GM18499 (cell line): ENCODE data around the gene ZNF793.
A peak's percentile ranks its signal among the peaks of the same experiment; 100 is the strongest.

Experiments used
- ATAC-seq: cut with Tn5 transposase; IDR thresholded peaks from one replicate; pipeline ENCODE4 v1.9.1; 2021; ENCODE audit warnings: moderate number of reproducible peaks; ENCODE audit not compliant: insufficient read depth, unreplicated experiment

Gene ZNF793

DNA sequence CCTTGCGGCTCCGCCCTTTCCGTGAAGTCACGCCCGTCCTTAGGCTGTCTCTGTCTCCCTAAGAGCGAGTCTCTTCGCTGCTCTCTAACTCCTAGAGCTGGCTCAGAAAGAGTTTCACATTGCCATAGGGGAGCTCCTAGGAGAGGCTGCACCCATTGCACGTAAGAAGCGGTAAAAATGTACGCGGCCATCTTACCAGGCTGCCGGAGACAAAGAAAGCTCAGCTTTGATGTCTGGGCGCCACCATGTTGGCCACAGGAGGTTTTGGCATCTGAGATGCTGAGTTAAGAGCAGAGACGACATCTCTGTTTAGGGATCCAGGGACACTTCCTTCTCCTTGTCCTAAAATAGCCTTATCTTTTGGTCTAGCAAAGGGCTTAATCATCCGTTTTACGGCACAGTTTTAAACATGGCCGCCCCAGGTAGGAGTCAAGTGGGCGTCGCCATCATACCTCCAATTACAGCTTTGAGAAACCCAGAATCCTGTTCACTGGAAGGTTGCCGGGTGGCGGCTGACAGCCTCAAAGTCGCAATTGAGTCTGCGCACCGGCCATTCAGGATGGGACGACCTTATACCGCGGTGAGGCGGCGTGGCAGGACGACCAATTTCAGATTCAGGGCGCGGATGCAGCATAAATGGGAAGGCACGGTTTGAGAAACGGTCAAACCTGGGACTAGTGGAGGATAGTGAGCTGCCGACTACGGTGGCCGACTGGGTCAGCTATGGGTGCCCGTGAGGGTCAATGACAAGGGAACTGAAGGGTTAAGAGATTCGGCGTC is at the start of gene ZNF793:
TSS of gene ZNF793 (plus strand) at position 553 of the 780 bp plus-strand sequence. CDS start 16,501 bp downstream, outside the sequence.
- no peak for ATAC-seq

DNA sequence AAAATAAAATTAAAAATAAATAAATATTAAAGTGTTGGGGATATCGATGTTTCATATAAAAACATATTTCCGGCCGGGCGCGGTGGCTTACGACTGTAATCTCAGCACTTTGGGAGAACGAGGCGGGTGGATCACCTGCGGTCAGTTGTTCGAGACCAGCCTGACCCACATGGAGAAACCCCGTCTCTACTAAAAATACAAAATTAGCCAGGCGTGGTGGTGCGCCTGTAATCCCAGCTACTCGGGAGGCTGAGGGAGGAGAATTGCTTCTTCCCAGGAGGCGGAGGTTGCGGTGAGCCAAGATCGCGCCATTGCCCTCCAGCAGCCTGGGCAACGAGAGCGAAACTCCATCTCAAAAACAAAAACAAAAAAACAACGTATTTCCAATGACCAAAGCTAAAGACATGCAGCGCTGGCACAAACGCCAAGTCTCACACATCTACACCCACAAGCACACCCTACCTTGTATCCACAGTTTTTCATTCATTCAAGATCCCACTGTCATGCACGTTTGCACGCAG is 40.4 kb upstream of the ZNF793 start:
- ATAC-seq = no peak

DNA sequence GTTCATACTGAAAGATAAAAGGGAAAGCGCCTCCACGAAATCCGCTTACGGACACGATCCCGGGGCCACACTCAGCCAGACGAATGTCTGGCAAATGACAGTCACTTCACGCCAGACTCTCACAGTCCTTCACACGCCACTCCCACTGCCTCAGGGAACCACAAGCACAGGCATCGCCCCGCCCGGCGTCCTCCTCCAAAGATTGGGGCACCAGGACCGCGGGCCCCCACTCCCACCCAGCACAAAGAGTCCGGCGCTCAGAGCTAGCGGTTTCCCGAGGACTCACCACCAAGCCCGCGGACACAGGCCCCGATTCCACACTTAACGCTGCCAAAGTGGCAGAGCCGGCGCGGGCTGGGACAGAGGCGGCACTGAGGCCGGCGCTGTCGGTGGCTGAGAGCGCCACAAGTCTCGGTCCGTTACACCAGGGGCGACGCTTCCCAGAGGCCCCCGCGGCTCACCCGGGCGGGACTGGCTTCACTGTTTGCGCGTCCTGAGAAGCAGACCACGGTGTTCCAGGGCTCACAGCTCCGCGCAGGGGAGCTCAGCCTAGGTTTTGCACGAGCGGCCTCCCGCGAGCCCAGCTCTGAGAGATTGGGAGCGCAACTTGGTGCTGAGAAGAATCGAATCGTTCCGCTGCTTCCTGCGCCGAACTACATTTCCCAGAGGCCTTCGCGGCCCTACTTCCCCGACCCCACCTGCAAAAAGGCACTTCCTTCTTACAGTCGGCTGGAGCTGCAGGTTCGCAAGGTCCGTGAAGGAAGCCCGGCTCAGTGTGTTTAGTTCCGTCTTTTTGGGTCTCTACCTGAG is 39.7 kb upstream of the ZNF793 start, which contains the start of gene ZNF569:
TSS of gene ZNF569 (minus strand) at position 647 of the 810 bp plus-strand sequence. CDS start 22,523 bp downstream, outside the sequence.
- peak; percentile 38 for ATAC-seq

DNA sequence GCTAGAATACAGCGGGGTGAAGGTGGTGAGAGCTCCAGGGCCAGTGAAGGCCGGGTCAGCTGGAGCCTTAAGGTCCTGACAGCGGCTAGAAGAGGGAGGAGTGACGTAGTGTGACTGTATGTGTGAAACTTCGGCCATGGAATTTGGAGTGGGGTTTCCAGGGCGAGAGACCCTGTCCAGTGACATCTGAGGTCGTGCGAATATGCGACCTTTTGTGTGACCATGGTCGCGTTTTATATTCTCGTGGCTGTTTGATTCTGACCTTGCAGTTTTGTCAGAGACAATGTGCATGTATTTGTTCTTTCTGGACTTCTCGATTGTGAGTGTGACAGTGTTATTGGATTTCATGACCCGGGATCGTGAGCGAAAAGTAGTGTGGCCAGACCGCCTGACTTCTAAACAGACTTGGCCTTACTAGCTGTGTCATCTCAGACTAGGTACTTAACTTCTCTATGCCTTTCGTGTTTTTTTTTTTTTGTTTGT is 39.1 kb upstream of the ZNF793 start:
- ATAC-seq = no peak

DNA sequence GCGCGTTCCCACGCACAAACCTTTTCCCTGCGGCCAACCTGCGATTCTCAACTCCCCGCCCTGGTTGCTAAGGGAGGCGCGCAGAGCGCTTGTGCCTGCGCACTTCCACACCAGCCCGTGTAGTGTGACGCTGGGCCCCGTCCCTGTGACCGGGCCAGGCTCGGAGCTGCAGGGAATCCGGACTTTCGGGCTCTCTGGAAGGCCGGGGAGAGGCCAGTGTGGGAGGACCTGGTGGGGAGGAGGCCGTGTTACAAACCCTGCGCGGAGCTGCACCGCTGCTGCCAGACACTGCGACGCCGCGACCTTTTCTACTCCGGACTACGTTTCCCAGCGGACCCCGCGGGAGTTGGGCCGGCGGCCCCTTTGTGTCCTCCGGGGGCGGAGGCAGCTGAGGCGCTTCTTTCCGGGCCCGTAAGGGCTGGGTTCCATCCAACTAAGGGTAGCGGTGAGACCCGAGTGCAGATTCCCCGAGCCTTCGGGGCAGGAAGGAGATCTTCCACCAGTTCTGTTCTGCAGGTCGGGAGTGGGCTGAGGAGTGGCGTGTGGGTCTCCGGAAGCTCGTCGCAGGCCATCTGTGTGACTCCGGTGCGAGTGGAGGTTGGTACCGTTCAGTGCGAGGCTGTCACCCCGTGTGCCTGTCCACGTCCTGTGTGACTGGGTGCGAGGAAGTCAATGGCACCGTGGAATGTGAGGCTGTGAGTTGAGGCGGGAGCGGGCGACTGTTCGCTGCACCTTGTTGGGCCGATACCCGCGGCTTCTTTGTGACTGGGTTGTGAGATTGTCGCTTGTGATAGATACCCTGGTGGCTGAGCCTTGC is 37.6 kb upstream of the ZNF793 start, which contains the start of gene ZNF570:
TSS of gene ZNF570 (plus strand) at position 396 of the 817 bp plus-strand sequence. CDS start 999 bp downstream, outside the sequence.
- ATAC-seq = peak; percentile 37

DNA sequence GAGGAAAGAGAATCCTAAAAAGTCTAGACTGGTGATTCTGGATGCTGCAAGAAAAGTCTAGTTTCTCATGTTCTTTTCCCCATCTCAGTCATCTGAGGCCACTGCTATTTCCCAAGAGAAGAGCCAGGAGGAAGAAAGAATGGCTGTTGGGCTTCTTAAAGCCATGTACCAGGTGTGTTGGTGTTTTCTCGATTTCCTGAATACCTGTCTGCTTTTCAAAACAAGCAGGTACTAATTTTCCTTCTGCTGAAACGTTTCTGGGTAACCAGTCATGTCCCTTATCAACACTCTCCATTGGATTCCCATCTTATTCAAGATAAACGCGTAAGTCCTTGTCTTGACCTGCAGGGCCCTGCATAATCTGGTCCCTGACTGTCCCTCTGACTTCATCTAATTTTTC is 36.5 kb upstream of the ZNF793 start:
- ATAC-seq = no peak

DNA sequence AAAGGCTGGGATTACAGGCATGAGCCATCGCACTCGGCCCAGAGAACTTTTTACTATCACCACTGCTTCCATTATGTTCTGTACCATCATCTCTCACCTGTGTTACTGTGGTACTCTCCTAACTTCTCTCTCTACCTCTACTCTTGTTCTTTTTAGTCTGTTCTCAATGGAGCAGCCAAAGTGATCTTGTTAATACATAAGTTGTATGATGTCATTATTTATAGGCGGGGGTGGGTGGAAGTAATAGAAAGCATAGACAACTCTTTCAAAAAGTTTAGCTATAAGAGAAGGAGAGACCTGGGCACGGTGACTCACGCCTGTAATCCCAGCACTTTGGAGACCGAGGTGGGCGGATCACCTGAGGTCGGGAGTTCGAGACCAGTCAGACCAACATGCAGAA is 34.6 kb upstream of the ZNF793 start:
- no peak for ATAC-seq

DNA sequence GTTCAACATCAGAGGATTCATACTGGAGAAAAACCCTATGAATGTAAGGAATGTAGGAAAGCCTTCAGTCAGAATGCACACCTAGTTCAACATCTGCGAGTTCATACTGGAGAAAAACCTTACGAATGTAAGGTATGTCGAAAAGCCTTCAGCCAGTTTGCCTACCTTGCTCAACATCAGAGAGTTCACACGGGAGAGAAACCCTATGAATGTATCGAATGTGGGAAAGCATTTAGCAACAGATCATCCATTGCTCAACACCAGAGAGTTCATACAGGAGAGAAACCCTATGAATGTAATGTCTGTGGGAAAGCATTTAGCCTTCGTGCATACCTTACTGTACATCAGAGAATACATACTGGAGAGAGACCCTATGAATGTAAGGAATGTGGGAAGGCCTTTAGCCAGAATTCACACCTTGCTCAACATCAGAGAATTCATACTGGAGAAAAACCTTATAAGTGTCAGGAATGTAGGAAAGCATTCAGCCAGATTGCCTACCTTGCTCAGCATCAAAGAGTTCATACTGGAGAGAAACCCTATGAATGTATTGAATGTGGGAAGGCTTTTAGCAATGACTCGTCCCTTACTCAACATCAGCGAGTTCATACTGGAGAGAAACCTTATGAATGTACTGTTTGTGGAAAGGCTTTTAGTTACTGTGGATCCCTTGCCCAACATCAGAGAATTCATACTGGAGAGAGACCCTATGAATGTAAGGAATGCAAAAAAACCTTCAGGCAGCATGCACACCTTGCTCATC is 22.2 kb upstream of the ZNF793 start:
- ATAC-seq = no peak

DNA sequence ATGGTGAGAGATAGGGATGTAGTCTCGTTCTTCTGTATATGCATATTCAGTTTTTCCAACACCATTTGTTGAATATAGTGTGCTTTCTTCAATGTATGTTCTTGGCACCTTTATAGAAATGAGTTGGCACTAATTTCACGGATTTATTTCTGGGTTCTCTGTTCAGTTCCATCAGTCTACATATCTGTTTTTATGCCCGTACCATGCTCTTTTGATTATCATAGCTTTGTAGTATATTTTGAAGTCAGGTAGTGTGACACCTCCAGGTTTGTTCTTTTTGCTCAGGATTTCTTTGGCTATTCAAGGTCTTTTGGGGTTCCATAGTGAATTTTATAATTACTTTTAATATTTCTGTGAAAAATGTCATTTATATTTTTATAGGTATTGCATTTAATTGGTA is 14.5 kb upstream of the ZNF793 start:
- no peak for ATAC-seq

DNA sequence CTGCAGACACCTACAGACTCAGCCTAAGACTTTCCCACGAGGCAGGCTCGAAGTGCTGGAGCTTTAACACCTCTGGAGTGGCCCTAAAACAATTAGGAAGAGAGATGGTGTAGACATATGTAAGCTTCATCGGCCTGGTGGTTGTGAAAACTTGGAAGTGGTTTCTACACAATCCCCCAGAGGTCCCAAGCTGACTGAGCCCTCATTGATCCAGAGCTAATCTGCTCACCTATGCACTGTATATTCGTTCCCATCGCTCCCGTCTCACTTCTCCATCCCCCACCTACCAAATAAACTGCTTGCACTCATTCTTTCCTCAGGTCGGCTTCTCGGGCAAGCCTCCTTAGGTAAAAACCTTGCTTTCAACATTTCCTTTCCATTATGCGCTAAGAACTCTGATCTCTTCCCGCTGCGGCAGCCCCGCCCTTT is 767 bp upstream of the ZNF793 start:
- no peak for ATAC-seq

DNA sequence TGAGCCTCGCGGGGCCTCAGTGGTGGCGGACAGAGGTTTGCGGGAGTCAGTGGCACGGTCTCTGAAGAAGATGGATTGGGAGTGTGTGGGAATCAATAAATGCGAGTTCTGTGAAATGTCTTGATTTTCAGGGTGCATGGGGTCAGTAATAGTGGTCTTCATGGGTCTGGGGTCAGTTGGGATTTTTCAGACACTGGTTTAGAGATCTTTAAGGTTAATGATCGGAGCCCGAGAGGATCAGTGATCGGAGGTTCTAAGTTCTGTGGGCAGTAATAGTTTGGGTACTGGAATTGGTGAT is 377 bp downstream of the ZNF793 start:
- ATAC-seq = no peak

DNA sequence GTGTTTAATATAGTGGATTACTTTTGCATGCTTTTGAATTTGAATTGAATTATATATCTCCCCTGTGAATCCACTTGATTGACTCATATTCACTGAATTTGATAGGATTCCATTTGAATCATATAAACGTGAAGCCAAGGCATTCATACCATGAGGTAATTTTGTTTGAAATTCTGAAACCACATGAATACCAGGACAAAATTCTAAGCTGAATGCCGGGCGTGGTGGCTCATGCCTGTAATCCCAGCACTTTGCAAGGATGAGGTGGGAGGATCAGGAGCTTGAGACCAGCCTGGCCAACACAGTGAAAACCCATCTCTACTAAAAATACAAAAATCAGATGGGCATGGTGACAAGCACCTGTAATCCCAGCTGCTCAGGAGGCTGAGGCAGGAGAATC is 4.4 kb downstream of the ZNF793 start:
- ATAC-seq = no peak

DNA sequence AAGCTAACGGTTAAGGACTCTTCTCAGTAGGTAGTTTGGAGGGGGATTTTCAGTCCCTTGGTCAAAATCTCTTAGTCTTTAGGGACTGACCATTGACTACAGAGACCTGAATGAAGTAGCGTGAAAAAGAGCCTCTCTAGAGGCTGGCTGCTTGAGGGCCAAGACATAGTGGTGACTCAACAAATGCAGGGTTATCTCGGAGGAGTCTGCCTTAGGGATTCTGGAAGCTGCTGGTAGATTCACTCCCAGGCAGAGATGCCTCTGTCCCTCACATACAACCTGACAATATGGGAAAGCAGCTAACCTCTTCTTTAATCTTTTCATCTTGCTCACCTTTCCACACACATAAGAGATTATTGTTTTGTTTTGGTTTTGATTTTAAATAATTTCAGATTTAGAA is 5.1 kb downstream of the ZNF793 start:
- ATAC-seq = no peak

DNA sequence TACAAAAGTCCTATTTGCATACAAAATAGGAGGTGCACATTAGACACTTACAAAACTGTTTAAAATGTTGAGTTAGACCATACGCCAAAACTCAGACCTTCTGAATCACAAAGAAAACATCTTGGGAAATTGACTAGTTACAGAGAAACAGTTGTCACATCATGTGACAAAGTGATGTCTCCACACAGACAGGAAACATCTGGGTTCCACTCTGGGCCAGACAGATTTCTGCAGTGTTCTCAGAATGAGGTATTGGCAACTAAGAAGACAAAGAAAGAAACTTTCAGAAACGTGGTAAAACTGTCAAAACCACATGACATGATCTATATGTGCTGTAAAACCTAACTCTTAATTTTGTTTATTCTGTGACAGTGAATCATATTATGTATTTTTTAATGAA is 6.7 kb downstream of the ZNF793 start:
- no peak for ATAC-seq

DNA sequence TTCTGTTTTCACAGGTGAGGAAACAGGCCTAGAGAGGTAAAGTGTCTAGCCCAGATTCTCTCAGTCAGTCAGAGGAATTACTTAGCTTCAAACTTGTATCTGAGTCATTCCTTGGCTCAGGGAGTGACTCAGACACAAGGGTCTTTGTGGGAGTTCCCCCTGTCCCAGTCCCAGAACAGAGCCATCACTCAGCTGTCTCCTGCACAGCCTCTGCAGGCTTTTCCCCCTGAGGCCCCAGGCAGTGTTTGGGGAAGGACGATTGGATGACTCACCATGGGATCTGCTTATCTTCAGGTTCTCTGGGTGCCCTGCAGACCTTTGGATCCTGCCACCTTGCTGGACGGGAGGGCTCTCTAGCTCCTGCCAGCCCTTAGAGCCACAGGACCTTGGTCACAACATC is 13.2 kb downstream of the ZNF793 start:
- no peak for ATAC-seq

DNA sequence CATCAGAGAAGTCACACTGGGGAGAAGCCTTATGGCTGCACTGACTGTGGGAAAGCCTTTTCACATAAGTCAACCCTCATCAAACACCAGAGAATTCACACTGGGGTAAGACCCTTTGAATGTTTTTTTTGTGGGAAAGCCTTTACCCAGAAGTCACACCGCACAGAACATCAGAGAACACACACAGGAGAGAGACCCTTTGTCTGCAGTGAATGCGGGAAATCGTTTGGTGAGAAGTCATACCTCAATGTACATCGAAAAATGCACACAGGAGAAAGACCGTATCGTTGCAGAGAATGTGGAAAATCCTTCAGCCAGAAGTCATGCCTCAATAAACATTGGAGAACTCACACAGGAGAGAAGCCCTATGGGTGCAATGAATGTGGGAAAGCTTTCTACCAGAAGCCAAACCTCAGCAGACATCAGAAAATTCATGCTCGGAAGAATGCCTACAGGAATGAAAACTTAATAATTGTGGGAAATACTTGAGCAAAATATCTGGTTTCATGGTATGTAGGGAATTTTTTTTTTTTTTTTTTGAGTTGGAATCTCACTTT is 30.7 kb downstream of the ZNF793 start:
- ATAC-seq = no peak

DNA sequence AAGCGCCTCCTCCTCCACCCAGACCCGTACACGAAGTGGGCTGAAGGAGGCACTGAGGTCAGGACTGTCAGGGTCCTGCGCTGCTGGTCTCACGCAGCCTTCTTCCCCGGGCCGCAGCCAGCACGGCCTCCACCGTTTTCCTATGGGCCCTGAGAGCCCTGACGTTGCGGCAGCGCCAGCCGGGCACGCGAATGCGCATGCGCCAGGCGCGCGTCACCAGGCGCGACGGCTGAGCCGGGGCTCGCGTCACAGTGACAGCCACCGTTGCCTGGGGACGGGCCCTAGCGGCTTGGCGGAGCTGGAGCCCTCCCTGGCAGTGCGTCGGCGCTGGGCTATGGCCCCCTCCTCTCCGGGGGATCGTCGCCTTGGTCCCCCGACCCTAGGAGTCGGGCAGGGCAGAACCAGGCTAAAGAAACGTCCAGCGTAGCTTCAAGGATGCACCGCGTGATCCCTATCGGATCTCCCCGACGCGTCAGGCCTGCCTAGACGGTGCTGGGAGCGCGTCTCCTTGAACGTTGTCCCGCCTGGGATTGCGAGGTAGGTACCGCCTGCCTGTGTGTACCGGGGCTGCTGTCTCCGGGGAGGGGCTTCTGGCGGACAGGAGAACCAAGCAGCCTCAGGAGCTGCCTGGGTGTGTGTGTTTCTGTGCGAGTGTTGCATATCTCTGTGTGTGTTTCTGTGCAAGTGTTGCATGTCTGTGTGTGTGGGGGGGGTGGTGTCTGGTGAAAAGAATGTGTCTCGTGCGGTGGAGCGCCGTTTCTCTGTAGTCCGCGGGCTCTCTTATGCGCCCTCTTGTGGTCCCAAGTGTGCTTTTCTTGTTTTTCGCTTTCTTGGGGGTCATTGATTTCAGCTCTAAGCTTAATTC is 44.6 kb downstream of the ZNF793 start:
- no peak for ATAC-seq

DNA sequence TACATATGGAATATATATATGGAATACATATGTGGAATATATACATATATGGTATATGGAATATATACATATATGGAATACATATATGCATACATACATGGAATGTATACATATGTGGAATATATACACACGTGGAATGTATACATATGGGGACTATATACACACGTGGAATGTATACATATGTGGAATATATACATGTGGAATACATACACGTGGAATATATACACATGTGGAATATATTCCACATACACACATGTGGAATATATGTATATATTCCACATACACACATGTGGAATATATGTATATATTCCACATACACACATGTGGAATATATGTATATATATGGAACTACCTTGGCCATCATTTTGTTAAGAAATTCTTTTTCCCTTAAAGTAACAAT is 56.8 kb downstream of the ZNF793 start:
- ATAC-seq = no peak
